BLaER1 (cell line): Measurements from ENCODE around the gene PRKCA.

ENCODE experiments used
- H3K27ac ChIP-seq: shearing (Covaris generic); formaldehyde crosslinking; 2 replicates; pipeline ENCODE4 v1.8.1; 2022
- H3K27me3 ChIP-seq: shearing (Covaris generic); formaldehyde crosslinking; 2 replicates; pipeline ENCODE4 v1.8.1; 2022
- H3K36me3 ChIP-seq: shearing (Covaris generic); formaldehyde crosslinking; 2 replicates; pipeline ENCODE4 v1.8.1; 2022
- H3K4me1 ChIP-seq: shearing (Covaris generic); formaldehyde crosslinking; 2 replicates; pipeline ENCODE4 v1.8.1; 2022
- H3K4me2 ChIP-seq: shearing (Covaris generic); formaldehyde crosslinking; 2 replicates; pipeline ENCODE4 v1.8.1; 2022
- H3K4me3 ChIP-seq: shearing (Covaris generic); formaldehyde crosslinking; 2 replicates; pipeline ENCODE4 v1.8.1; 2022
- H3K9ac ChIP-seq: shearing (Covaris generic); formaldehyde crosslinking; 2 replicates; pipeline ENCODE4 v1.8.1; 2022
- H3K9me3 ChIP-seq: shearing (Covaris generic); formaldehyde crosslinking; 2 replicates; pipeline ENCODE4 v1.8.1; 2022
- H4K20me1 ChIP-seq: shearing (Covaris generic); formaldehyde crosslinking; 2 replicates; pipeline ENCODE4 v1.8.1; 2022
- Cebpa-rat ChIP-seq: shearing (Covaris generic); IDR thresholded peaks from 2 replicates; pipeline ENCODE4 v1.8.1; 2022

The PRKCA gene

DNA sequence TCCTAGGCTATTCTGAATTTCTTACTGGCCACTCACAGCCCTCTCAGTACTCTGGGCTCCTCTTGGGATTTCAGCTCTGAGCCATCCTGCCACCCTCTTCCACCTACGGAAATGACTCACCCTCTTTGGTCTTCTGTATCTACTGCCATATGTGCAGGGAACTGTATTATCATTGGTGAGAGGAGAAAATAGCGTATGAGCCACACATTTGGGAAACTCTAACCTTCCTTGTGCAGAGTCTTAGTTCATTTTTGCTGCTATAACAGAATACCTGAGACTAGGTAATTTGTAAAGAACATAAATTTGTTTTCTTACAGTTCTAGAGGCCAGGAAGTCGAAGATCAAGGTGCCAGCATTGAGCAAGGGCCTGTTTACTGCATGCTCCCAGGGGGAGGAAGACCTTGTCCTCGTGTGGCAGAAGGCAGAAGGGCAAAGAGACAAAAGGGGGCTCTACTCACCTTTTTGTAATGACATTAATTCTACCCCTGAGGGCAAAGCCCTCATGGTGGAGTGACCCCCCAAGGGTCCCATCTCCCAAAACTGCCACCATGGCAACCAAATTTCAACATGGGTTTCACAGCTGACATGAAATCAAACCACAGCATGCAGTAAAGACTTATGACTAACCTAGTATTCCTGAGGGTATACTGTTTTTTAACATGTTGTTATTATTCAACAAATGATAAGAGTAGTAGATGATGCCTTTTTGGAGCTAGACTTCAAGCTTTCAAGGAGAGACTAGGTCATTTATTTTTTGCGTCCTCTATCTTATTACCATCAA, 191.8 kb downstream of the PRKCA start:
- no peaks in the 10 kb centered on the region for H4K20me1 ChIP-seq
- H3K27me3 ChIP-seq = no peaks in the 10 kb centered on the region
- peaks cover 50% of the 10 kb centered on the region for H3K4me1 ChIP-seq
- H3K4me2 ChIP-seq = peak overlapping the region; percentile 55
- TF ChIP-seq Cebpa-rat = no peak
- H3K27ac ChIP-seq = peak overlapping the region; percentile 32; the same call in 1 of the 2 replicates
- no peaks in the 10 kb centered on the region for H3K36me3 ChIP-seq
- H3K9ac ChIP-seq = no peak overlapping the region
- no peak overlapping the region for H3K4me3 ChIP-seq
- H3K9me3 ChIP-seq = no peaks in the 10 kb centered on the region

- no peak overlapping the region for H3K9ac ChIP-seq
- peak overlapping the region; percentile 55 for H3K4me2 ChIP-seq
- H3K9me3 ChIP-seq = no peaks in the 10 kb centered on the region
- H3K36me3 ChIP-seq = no peaks in the 10 kb centered on the region
- no peak overlapping the region for H3K27ac ChIP-seq
- no peak overlapping the region for H3K4me3 ChIP-seq
- H4K20me1 ChIP-seq = no peaks in the 10 kb centered on the region
- H3K4me1 ChIP-seq = peaks cover 50% of the 10 kb centered on the region
- H3K27me3 ChIP-seq = no peaks in the 10 kb centered on the region
- TF ChIP-seq Cebpa-rat = no peak
These were observed 192.6 kb downstream of the PRKCA start for GRCh38 chr17:66495035-66495434.

DNA sequence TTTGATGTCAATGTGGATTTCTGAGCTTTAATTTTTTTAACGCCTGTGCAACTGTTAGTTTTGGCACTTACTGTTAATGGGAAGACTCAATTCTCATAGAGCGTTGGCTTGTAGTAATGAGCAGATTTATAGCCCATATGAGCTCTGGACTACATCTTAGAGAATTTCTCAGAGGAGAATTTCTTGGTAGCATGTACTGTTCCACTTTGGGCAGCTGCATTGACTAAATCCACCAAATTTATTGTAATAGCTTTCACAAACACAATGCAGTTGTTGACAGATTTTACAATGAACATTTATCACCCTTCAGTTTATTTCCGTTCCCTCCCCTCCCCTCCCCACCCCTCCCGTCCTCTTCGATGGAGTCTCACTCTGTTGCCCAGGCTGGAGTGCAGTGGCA, 193.9 kb downstream of the PRKCA start:
- TF ChIP-seq Cebpa-rat = no peak
- Histone ChIP-seq H3K36me3 (no peaks in the 10 kb centered on the region), H3K4me2 (peak overlapping the region; percentile 61), H3K4me3 (no peak overlapping the region), H4K20me1 (no peaks in the 10 kb centered on the region), H3K27me3 (no peaks in the 10 kb centered on the region), H3K4me1 (peaks cover 50% of the 10 kb centered on the region), H3K9me3 (no peaks in the 10 kb centered on the region), H3K27ac (0 out of 2 replicates have a peak overlapping the region, but pooled peaks have one; percentile 11), H3K9ac (no peak overlapping the region)

DNA sequence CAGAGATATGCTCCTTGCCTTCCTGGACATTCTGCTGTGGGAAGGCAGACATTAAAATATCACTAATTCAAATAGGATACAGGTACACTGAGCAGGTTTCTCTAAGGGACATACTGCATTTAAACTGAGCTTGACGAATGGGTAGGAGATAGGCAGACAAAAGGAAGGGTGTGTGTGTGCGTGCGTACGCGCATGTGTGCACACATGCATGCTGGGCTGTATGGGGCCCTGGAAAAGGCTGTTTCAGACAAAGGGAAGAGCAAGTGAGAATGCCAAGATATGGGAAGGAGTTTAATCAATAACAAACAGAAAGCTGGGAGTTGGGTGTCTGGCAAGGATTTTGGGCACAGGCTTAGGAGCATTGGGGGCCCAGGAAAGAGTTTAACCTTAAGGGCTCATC, 196.2 kb downstream of the PRKCA start:
- Histone ChIP-seq H3K9ac (no peak overlapping the region), H3K36me3 (no peaks in the 10 kb centered on the region), H3K27me3 (no peaks in the 10 kb centered on the region), H3K9me3 (no peaks in the 10 kb centered on the region), H3K4me1 (peaks cover 47% of the 10 kb centered on the region), H3K27ac (no peak overlapping the region), H4K20me1 (no peaks in the 10 kb centered on the region), H3K4me2 (no peak overlapping the region), H3K4me3 (no peak overlapping the region)
- no peak for TF ChIP-seq Cebpa-rat

GRCh38 chr17:66506641-66507040, 204.2 kb downstream of the PRKCA start:
- TF ChIP-seq Cebpa-rat = no peak
- H3K4me3 ChIP-seq = no peak overlapping the region
- no peak overlapping the region for H3K9ac ChIP-seq
- H4K20me1 ChIP-seq = no peaks in the 10 kb centered on the region
- no peaks in the 10 kb centered on the region for H3K27me3 ChIP-seq
- 0 out of 2 replicates have a peak, but pooled peaks cover 9% of the 10 kb centered on the region for H3K4me1 ChIP-seq
- no peaks in the 10 kb centered on the region for H3K36me3 ChIP-seq
- H3K27ac ChIP-seq = no peak overlapping the region
- no peaks in the 10 kb centered on the region for H3K9me3 ChIP-seq
- no peak overlapping the region for H3K4me2 ChIP-seq

GRCh38 chr17:66507103-66507923, 204.9 kb downstream of the PRKCA start:
- Histone ChIP-seq H3K27me3 (no peaks in the 10 kb centered on the region), H3K4me1 (0 out of 2 replicates have a peak, but pooled peaks cover 4% of the 10 kb centered on the region), H3K9ac (no peak overlapping the region), H3K36me3 (no peaks in the 10 kb centered on the region), H3K9me3 (no peaks in the 10 kb centered on the region), H4K20me1 (no peaks in the 10 kb centered on the region), H3K27ac (no peak overlapping the region), H3K4me3 (no peak overlapping the region), H3K4me2 (no peak overlapping the region)
- TF ChIP-seq Cebpa-rat = no peak

DNA sequence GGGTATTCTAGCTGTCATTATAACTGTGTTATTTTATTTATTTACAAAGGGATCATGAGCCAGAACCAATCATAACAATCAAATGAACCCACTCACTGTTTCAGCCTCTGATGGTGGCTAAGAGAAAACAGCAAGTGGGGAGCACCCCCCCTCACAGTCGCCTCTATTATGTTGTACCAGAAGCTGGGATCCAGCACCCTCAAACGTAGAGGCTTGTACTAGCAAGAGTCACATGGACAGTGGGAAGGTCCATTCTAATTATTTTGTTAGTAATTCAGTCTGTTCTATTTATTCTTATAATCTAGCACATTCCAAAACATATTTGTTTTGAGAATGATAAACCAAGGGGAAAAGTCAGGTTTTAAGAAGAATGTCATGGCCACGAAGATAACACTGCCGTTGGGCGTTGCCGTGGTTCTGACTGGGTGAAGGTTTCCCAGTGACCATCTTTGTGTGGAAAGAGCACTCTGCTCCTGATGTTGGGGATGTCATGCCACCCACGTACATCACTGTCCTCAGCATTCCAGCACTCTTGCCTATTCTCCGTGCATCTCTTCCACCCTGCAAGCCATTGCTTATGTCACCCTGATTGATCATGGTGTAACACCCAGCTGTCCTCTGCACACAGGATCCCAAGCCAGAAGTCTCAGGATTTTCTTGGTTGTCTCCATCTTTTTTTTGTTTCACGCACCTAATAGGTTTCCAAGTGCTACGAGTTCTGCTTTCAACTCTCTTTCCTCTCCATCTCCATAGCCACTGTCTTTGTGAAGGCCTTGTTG, 205.8 kb downstream of the PRKCA start:
- Histone ChIP-seq H3K9me3 (no peaks in the 10 kb centered on the region), H3K27ac (no peak overlapping the region), H4K20me1 (no peaks in the 10 kb centered on the region), H3K4me1 (0 out of 2 replicates have a peak, but pooled peaks cover 4% of the 10 kb centered on the region), H3K27me3 (no peaks in the 10 kb centered on the region), H3K9ac (no peak overlapping the region), H3K4me3 (no peak overlapping the region), H3K4me2 (no peak overlapping the region), H3K36me3 (no peaks in the 10 kb centered on the region)
- no peak for TF ChIP-seq Cebpa-rat

- Histone ChIP-seq H3K27me3 (no peaks in the 10 kb centered on the region), H3K9me3 (no peaks in the 10 kb centered on the region), H3K9ac (no peak overlapping the region), H4K20me1 (no peaks in the 10 kb centered on the region), H3K4me2 (no peak overlapping the region), H3K4me1 (0 out of 2 replicates have a peak, but pooled peaks cover 4% of the 10 kb centered on the region), H3K4me3 (no peak overlapping the region), H3K27ac (no peak overlapping the region), H3K36me3 (no peaks in the 10 kb centered on the region)
- TF ChIP-seq Cebpa-rat = no peak
These were observed 206.8 kb downstream of the PRKCA start for GRCh38 chr17:66508896-66509844.

GRCh38 chr17:66509926-66510325, 207.5 kb downstream of the PRKCA start:
- Histone ChIP-seq H3K9me3 (no peaks in the 10 kb centered on the region), H3K4me3 (no peak overlapping the region), H3K4me1 (0 out of 2 replicates have a peak, but pooled peaks cover 4% of the 10 kb centered on the region), H4K20me1 (no peaks in the 10 kb centered on the region), H3K36me3 (no peaks in the 10 kb centered on the region), H3K27me3 (no peaks in the 10 kb centered on the region), H3K4me2 (no peak overlapping the region), H3K27ac (no peak overlapping the region), H3K9ac (no peak overlapping the region)
- TF ChIP-seq Cebpa-rat = no peak
